Mesendoderm (in vitro differentiated cells): ENCODE data around the gene ADAMTS9.

Source experiments
- DNase-seq: peaks from one replicate; pipeline ENCODE4 v3.0.0; 2013
- H2AK5ac ChIP-seq: 2 replicates; pipeline ENCODE4 v1.6.1; 2013; ENCODE audit warnings: low read length, inconsistent platforms
- H2BK120ac ChIP-seq: 2 replicates; pipeline ENCODE4 v1.6.1; 2013; ENCODE audit warnings: low read depth, mild to moderate bottlenecking, low read length, moderate library complexity, mixed read lengths
- H2BK15ac ChIP-seq: replicated peaks from 2 replicates; pipeline ENCODE4 v1.6.1; 2013; ENCODE audit warnings: low read depth, mild to moderate bottlenecking, moderate library complexity
- H2BK5ac ChIP-seq: 2 replicates; pipeline ENCODE4 v1.6.1; 2013; ENCODE audit warnings: low read length, inconsistent platforms
- H3K18ac ChIP-seq: 2 replicates; pipeline ENCODE4 v1.6.1; 2013; ENCODE audit warnings: mild to moderate bottlenecking, low read length, mixed read lengths
- H3K23ac ChIP-seq: one replicate; pipeline ENCODE4 v1.6.1; 2013; ENCODE audit warnings: low read length
- H3K27ac ChIP-seq: 2 replicates; pipeline ENCODE4 v1.5.1; 2013; ENCODE audit warnings: low read depth, mild to moderate bottlenecking, inconsistent platforms, low read length, moderate library complexity
- H3K27me3 ChIP-seq: 2 replicates; pipeline ENCODE4 v1.6.1; 2013; ENCODE audit warnings: low read length, control low read depth, mild to moderate bottlenecking, inconsistent platforms; ENCODE audit not compliant: insufficient read depth, poor library complexity
- H3K36me3 ChIP-seq: 2 replicates; pipeline ENCODE4 v1.6.1; 2013; ENCODE audit warnings: low read length, inconsistent platforms; ENCODE audit not compliant: control insufficient read depth, insufficient read depth
- H3K4ac ChIP-seq: one replicate; pipeline ENCODE4 v1.6.1; 2013; ENCODE audit warnings: low read depth, mild to moderate bottlenecking, low read length, moderate library complexity
- H3K4me1 ChIP-seq: 2 replicates; pipeline ENCODE4 v1.6.1; 2013; ENCODE audit warnings: low read depth, low read length, inconsistent platforms; ENCODE audit not compliant: control insufficient read depth
- H3K4me2 ChIP-seq: 2 replicates; pipeline ENCODE4 v1.6.1; 2013; ENCODE audit warnings: low read length
- H3K4me3 ChIP-seq: 2 replicates; pipeline ENCODE4 v1.5.1; 2013; ENCODE audit warnings: mild to moderate bottlenecking, low read length
- H3K56ac ChIP-seq: one replicate; pipeline ENCODE4 v1.6.1; 2013; ENCODE audit warnings: low read length
- H3K79me1 ChIP-seq: 2 replicates; pipeline ENCODE4 v1.6.1; 2013; ENCODE audit warnings: low read length, inconsistent platforms
- H3K79me2 ChIP-seq: 2 replicates; pipeline ENCODE4 v1.6.1; 2013; ENCODE audit warnings: mild to moderate bottlenecking, low read length; ENCODE audit not compliant: control insufficient read depth, insufficient read depth
- H3K9ac ChIP-seq: 2 replicates; pipeline ENCODE4 v1.6.1; 2013; ENCODE audit warnings: low read length, inconsistent platforms
- H4K5ac ChIP-seq: one replicate; pipeline ENCODE4 v1.6.1; 2013; ENCODE audit warnings: low read length
- H4K8ac ChIP-seq: one replicate; pipeline ENCODE4 v1.6.1; 2013; ENCODE audit warnings: low read depth, mild to moderate bottlenecking, control low read depth, low read length, moderate library complexity
- WGBS: extraction: QIAGEN DNeasy Blood & Tissue Kit; methylation state at CpG from one replicate; pipeline ENCODE4 v1.1.7; 2013; ENCODE audit warnings: low lambda C conversion rate, missing lambda C conversion rate; ENCODE audit not compliant: insufficient coverage; ENCODE audit errors: extremely low coverage; 5-methylcytosine and 5-hydroxymethylcytosine counted together

The ADAMTS9 gene

DNA sequence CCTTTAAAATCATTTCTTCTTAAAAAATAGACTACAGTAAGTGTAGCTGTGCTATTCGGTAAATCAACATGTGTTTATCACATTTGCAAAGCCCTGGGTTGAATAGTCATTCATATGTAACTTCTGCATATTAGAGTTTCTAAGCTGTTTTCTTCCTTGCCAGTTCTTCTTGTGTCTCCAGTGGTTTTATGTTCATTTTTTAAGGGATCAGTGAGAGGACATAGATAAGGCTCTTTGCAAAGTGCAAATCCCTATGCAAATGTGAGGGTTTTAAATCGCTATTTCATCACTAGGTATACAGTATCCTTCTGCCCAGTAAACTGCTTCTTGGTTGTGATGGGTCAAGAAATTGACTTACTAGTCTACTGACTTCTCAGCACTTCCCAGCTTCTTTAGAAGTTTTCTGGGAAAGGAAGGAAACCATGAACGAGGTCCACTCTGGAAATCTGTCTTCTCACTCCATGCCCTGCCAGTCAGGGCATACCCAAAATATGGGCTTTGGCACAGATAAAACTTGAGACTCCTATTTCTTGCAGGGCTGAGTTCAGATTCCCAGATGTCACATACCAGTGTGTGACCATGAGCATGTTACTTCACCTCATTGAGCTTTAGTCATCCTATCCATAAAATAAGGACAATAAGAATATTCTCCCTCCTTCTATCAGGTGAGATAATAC, 38.8 kb upstream of the ADAMTS9 start:
- no peak overlapping the region for H3K27ac ChIP-seq
- H3K4me2 ChIP-seq: no peak overlapping the region
- H3K4ac ChIP-seq: no peak overlapping the region
- H3K4me3 ChIP-seq: no peak overlapping the region
- no peak overlapping the region for H3K23ac ChIP-seq
- H3K56ac ChIP-seq: no peak overlapping the region
- WGBS: no CpG with 5 or more reads among the region's 3 CpGs
- no peaks in the 10 kb centered on the region for H3K27me3 ChIP-seq
- DNase-seq: no peak
- no peak overlapping the region for H3K18ac ChIP-seq
- no peak overlapping the region for H3K9ac ChIP-seq
- H2AK5ac ChIP-seq: no peak overlapping the region
- no peaks in the 10 kb centered on the region for H3K4me1 ChIP-seq
- no peaks in the 10 kb centered on the region for H3K79me2 ChIP-seq
- H2BK15ac ChIP-seq: no peak overlapping the region
- no peaks in the 10 kb centered on the region for H3K36me3 ChIP-seq
- H4K5ac ChIP-seq: no peak overlapping the region
- H2BK5ac ChIP-seq: no peak overlapping the region
- no peak overlapping the region for H4K8ac ChIP-seq
- H2BK120ac ChIP-seq: no peak overlapping the region
- H3K79me1 ChIP-seq: no peaks in the 10 kb centered on the region

DNA sequence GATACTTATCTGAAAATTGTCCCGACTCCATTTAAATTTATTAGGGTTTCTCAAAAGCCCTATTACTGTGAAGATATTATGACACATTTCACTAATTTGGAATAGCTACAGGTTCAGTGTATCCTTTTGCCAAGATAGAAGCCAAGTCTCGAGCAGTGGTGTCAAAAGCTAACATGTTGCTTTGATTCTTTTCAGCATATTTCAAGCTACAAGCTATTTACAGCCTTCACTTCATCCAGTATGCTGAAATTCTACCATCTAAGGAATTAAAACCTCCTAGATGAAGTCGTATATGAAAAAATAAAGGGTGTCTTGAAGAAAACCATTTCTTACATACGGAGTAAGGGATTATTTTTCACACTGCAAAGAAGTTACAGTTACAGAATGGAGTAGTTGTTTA, 31.2 kb upstream of the ADAMTS9 start:
- WGBS: no CpG with 5 or more reads among the region's 4 CpGs
- Histone ChIP-seq H4K5ac (no peak overlapping the region), H4K8ac (no peak overlapping the region), H3K23ac (no peak overlapping the region), H3K27me3 (no peaks in the 10 kb centered on the region), H2BK15ac (no peak overlapping the region), H3K9ac (no peak overlapping the region), H3K79me1 (no peaks in the 10 kb centered on the region), H3K4ac (no peak overlapping the region), H3K36me3 (no peaks in the 10 kb centered on the region), H2BK5ac (no peak overlapping the region), H3K4me3 (no peak overlapping the region), H3K56ac (no peak overlapping the region), H3K27ac (no peak overlapping the region), H3K79me2 (no peaks in the 10 kb centered on the region), H3K4me2 (no peak overlapping the region), H3K4me1 (no peaks in the 10 kb centered on the region), H2AK5ac (no peak overlapping the region), H2BK120ac (no peak overlapping the region), H3K18ac (no peak overlapping the region)
- DNase-seq: no peak

DNA sequence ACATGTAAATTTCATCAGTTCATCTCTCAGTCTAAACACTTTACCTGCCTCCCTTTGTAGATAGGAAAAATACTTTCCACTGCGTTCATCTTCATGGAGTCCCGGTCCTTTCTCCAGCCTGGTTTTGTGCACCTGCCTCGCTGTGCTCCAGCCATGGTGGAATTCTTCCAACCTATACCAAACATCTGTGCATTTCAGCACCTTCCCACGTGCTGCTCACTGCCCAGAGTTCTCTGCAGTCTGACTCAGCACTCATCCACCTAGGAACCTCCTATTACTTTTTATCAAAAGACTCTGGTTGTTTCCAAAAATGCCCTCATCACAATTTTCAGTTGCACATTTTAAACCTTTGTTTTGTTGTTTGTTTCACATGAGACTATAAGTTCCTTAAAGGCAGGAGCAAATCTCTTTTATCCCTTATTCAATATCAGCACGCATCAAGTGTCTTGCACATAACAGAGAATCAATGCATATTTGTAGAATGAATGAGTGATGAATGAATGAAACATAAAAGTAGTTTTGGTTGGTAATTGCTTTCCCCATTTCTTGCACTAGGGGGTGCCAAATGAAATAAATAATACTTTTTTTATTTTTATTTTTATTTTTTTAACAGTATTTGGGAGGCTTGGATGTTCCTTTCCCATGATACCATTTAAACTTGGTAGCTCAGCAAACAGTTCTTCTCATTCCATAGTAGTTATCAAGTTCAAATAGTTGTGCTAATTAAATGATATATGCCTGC, 30.2 kb upstream of the ADAMTS9 start:
- H2AK5ac ChIP-seq: no peak overlapping the region
- no peak overlapping the region for H3K27ac ChIP-seq
- H3K36me3 ChIP-seq: no peaks in the 10 kb centered on the region
- H2BK120ac ChIP-seq: no peak overlapping the region
- H3K4me3 ChIP-seq: no peak overlapping the region
- H3K4me1 ChIP-seq: no peaks in the 10 kb centered on the region
- H2BK5ac ChIP-seq: no peak overlapping the region
- WGBS: no CpG with 5 or more reads among the region's 5 CpGs
- no peak overlapping the region for H4K8ac ChIP-seq
- H4K5ac ChIP-seq: no peak overlapping the region
- H3K9ac ChIP-seq: no peak overlapping the region
- DNase-seq: no peak
- H3K56ac ChIP-seq: no peak overlapping the region
- no peaks in the 10 kb centered on the region for H3K27me3 ChIP-seq
- no peak overlapping the region for H3K4ac ChIP-seq
- no peaks in the 10 kb centered on the region for H3K79me1 ChIP-seq
- no peak overlapping the region for H3K18ac ChIP-seq
- no peak overlapping the region for H2BK15ac ChIP-seq
- no peaks in the 10 kb centered on the region for H3K79me2 ChIP-seq
- no peak overlapping the region for H3K4me2 ChIP-seq
- no peak overlapping the region for H3K23ac ChIP-seq

DNA sequence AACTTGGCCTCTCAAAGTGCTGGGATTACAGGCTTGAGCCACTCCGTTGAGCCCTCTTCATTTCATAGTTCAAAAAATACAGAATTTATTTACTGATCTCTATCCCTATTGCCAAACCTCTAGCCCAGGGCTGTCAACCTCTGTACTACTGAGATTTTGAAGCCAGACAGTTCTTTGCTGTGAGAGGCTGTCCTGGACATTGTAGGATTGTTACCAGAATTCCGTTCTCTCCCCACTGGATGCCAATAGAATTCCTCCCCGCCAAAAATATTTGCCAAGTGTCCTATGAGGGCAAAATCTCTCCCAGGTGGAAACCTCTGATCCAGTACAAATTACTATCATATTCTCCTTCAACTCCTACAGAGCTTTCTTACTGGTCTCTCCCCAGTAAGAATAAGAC, 29.6 kb upstream of the ADAMTS9 start:
- no CpG with 5 or more reads among the region's 3 CpGs for WGBS

DNA sequence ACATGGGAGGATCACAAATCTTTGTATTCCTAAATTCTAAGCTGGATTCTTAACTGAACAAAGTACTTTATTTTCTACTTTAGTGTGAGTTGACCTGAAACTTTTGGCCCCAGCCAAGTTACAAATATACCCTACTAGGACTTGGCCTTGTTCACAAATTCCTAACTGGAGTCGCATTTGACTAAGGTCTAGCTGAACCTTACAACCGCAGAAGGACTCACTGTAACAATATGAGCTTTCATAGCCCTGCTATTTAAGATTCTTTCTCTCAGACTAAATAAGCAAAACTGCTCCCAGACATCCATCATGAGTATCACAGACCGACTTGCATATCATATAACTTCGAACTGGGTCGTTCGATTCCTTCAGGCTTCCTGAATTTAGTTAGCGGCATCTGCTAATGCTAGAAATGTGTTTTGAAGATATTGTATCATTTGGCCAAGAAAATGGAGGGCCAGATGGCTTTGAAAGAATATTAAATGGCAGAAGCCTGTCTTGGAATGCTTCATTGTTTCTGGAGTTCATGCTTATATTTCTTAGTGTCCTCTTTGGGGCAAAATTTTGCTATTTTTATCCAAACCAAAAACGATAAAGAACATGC, 28.4 kb upstream of the ADAMTS9 start:
- H2BK120ac ChIP-seq: no peak overlapping the region
- no peak overlapping the region for H2BK15ac ChIP-seq
- no peak for DNase-seq
- H3K56ac ChIP-seq: no peak overlapping the region
- no peak overlapping the region for H4K5ac ChIP-seq
- no peak overlapping the region for H3K23ac ChIP-seq
- no peak overlapping the region for H3K4ac ChIP-seq
- no peak overlapping the region for H3K4me3 ChIP-seq
- no peak overlapping the region for H4K8ac ChIP-seq
- no CpG with 5 or more reads among the region's 8 CpGs for WGBS
- H3K27me3 ChIP-seq: no peaks in the 10 kb centered on the region
- no peaks in the 10 kb centered on the region for H3K79me2 ChIP-seq
- H3K36me3 ChIP-seq: no peaks in the 10 kb centered on the region
- H3K4me2 ChIP-seq: no peak overlapping the region
- no peak overlapping the region for H2AK5ac ChIP-seq
- no peak overlapping the region for H3K18ac ChIP-seq
- no peak overlapping the region for H2BK5ac ChIP-seq
- no peak overlapping the region for H3K9ac ChIP-seq
- no peaks in the 10 kb centered on the region for H3K4me1 ChIP-seq
- H3K27ac ChIP-seq: no peak overlapping the region
- no peaks in the 10 kb centered on the region for H3K79me1 ChIP-seq

More for the DNA sequence above, 29.6 kb upstream of the ADAMTS9 start:
- no peaks in the 10 kb centered on the region for H3K79me1 ChIP-seq
- no peaks in the 10 kb centered on the region for H3K27me3 ChIP-seq
- no peak overlapping the region for H3K18ac ChIP-seq
- no peak overlapping the region for H3K4ac ChIP-seq
- H3K23ac ChIP-seq: no peak overlapping the region
- no peak overlapping the region for H4K8ac ChIP-seq
- H3K4me3 ChIP-seq: no peak overlapping the region
- H2BK15ac ChIP-seq: no peak overlapping the region
- DNase-seq: no peak
- H2BK5ac ChIP-seq: no peak overlapping the region
- H2AK5ac ChIP-seq: no peak overlapping the region
- no peak overlapping the region for H3K9ac ChIP-seq
- H3K4me1 ChIP-seq: no peaks in the 10 kb centered on the region
- H3K56ac ChIP-seq: no peak overlapping the region
- H2BK120ac ChIP-seq: no peak overlapping the region
- H4K5ac ChIP-seq: no peak overlapping the region
- no peaks in the 10 kb centered on the region for H3K79me2 ChIP-seq
- no peak overlapping the region for H3K4me2 ChIP-seq
- no peaks in the 10 kb centered on the region for H3K36me3 ChIP-seq
- H3K27ac ChIP-seq: no peak overlapping the region
